CD1c-positive myeloid dendritic cell (primary cell): Measurements from ENCODE around the gene TJAP1.
"Not testable (repeated sequence)": the region's sequence is repeated elsewhere in the genome, so short reads cannot be mapped to it uniquely, and the experiment has no call there.

ENCODE experiments used
- DNase-seq: peaks from one replicate; pipeline ENCODE4 v3.0.0-alpha.2; 2016; ENCODE audit errors: extremely low spot score

The TJAP1 gene

GRCh38 chr6:43532201-43532600 is 54.8 kb downstream of the TJAP1 start:
- no peak for DNase-seq

- DNase-seq = not testable (repeated sequence)
These were observed 61.6 kb downstream of the TJAP1 start for GRCh38 chr6:43538986-43539385.

GRCh38 chr6:43539409-43539808 is 62.0 kb downstream of the TJAP1 start:
- not testable (repeated sequence) for DNase-seq

GRCh38 chr6:43540507-43540906 is 63.1 kb downstream of the TJAP1 start:
- DNase-seq = no peak

GRCh38 chr6:43541774-43542471 is 64.6 kb downstream of the TJAP1 start:
- no peak for DNase-seq

- no peak for DNase-seq
These were observed 67.1 kb downstream of the TJAP1 start for GRCh38 chr6:43544461-43544860.

GRCh38 chr6:43547222-43547621 is 69.9 kb downstream of the TJAP1 start:
- DNase-seq = no peak
